Measurements from ENCODE around the gene GMPR2. TPM values are rescaled to one million over a fixed set of nuclear protein-coding genes. Genes with fewer than 3 reads are reported as not detected.

Gene GMPR2
- total and polyA plus RNA-seq, 2 of the 13 experiments (the other 11 are each of a cell fraction or from before 2014, with no cell fraction given) = 210 to 273 TPM

Small RNA genes lying within 50 kb of the gene (small RNA-seq; reads per million reads assigned to genes)
- gene AL136295.4 (ENCODE audit: insufficient read depth in 2 of 3, insufficient read length in 3 of 3, low read depth in 2 of 3, low replicate concordance in 1 of 3) (0 reads per million in 3 experiments), gene CHMP4A (ENCODE audit: insufficient read depth in 2 of 3, insufficient read length in 3 of 3, low read depth in 2 of 3, low replicate concordance in 1 of 3) (0 reads per million in 3 experiments), gene MDP1 (ENCODE audit: insufficient read depth in 2 of 3, insufficient read length in 3 of 3, low read depth in 2 of 3, low replicate concordance in 1 of 3) (0 reads per million in 3 experiments)

Other genes starting within 250 kb of the GMPR2 start
Only the 30 nearest of the 34 such genes appear.
- 0.13 and 0.27 TPM in 2 replicates for gene CARMIL3, start 180.9 kb upstream of the GMPR2 start, total RNA-seq (2016; rRNA removed; fragmentation: Illumina TruSeq; extraction: Trizol)
- gene CARMIL3, start 180.9 kb upstream of the GMPR2 start, polyA plus RNA-seq (2011; rRNA removed) = 0.55 and 0.85 TPM in 2 replicates
- gene CPNE6, start 161.4 kb upstream of the GMPR2 start, total RNA-seq (2016; rRNA removed; fragmentation: Illumina TruSeq; extraction: Trizol) = not detected in 2 replicates
- 0.03 TPM in 1 of 2 replicates, not detected in the other for gene CPNE6, start 161.4 kb upstream of the GMPR2 start, polyA plus RNA-seq (2011; rRNA removed)
- 118 and 129 TPM in 2 replicates for gene PCK2, start 138.6 kb upstream of the GMPR2 start, total RNA-seq (2016; rRNA removed; fragmentation: Illumina TruSeq; extraction: Trizol)
- 272 and 316 TPM in 2 replicates for gene PCK2, start 138.6 kb upstream of the GMPR2 start, polyA plus RNA-seq (2011; rRNA removed)
- gene DCAF11, start 118.2 kb upstream of the GMPR2 start, total RNA-seq (2016; rRNA removed; fragmentation: Illumina TruSeq; extraction: Trizol) = 257 and 342 TPM in 2 replicates
- gene DCAF11, start 118.2 kb upstream of the GMPR2 start, polyA plus RNA-seq (2011; rRNA removed) = 150 and 176 TPM in 2 replicates
- 4.7 and 5.2 TPM in 2 replicates for gene NRL, start 118.0 kb upstream of the GMPR2 start, total RNA-seq (2016; rRNA removed; fragmentation: Illumina TruSeq; extraction: Trizol)
- 2.5 and 3.4 TPM in 2 replicates for gene NRL, start 118.0 kb upstream of the GMPR2 start, polyA plus RNA-seq (2011; rRNA removed)
- gene FITM1, start 102.3 kb upstream of the GMPR2 start, total RNA-seq (2016; rRNA removed; fragmentation: Illumina TruSeq; extraction: Trizol) = 3.1 and 5.8 TPM in 2 replicates
- gene FITM1, start 102.3 kb upstream of the GMPR2 start, polyA plus RNA-seq (2011; rRNA removed) = 2.7 and 3.6 TPM in 2 replicates
- 608 and 713 TPM in 2 replicates for gene PSME1, start 96.7 kb upstream of the GMPR2 start, total RNA-seq (2016; rRNA removed; fragmentation: Illumina TruSeq; extraction: Trizol)
- gene PSME1, start 96.7 kb upstream of the GMPR2 start, polyA plus RNA-seq (2011; rRNA removed) = 144 and 159 TPM in 2 replicates
- 71.2 and 78.7 TPM in 2 replicates for gene EMC9, start 91.3 kb upstream of the GMPR2 start, total RNA-seq (2016; rRNA removed; fragmentation: Illumina TruSeq; extraction: Trizol)
- gene EMC9, start 91.3 kb upstream of the GMPR2 start, polyA plus RNA-seq (2011; rRNA removed) = 60.5 and 63.9 TPM in 2 replicates
- gene PSME2, start 86.3 kb upstream of the GMPR2 start, total RNA-seq (2016; rRNA removed; fragmentation: Illumina TruSeq; extraction: Trizol) = 716 and 834 TPM in 2 replicates
- gene PSME2, start 86.3 kb upstream of the GMPR2 start, polyA plus RNA-seq (2011; rRNA removed) = 332 and 362 TPM in 2 replicates
- 65.9 and 86.8 TPM in 2 replicates for gene RNF31, start 85.4 kb upstream of the GMPR2 start, total RNA-seq (2016; rRNA removed; fragmentation: Illumina TruSeq; extraction: Trizol)
- 48.2 and 59.0 TPM in 2 replicates for gene RNF31, start 85.4 kb upstream of the GMPR2 start, polyA plus RNA-seq (2011; rRNA removed)
- 13.8 and 14.9 TPM in 2 replicates for gene IRF9, start 71.7 kb upstream of the GMPR2 start, total RNA-seq (2016; rRNA removed; fragmentation: Illumina TruSeq; extraction: Trizol)
- 49.7 and 60.9 TPM in 2 replicates for gene IRF9, start 71.7 kb upstream of the GMPR2 start, polyA plus RNA-seq (2011; rRNA removed)
- 3.4 TPM in 1 of 2 replicates, not detected in the other for gene REC8, start 60.8 kb upstream of the GMPR2 start, total RNA-seq (2016; rRNA removed; fragmentation: Illumina TruSeq; extraction: Trizol)
- 14.7 and 17.3 TPM in 2 replicates for gene REC8, start 60.8 kb upstream of the GMPR2 start, polyA plus RNA-seq (2011; rRNA removed)
- 149 and 179 TPM in 2 replicates for gene IPO4, start 44.1 kb upstream of the GMPR2 start, total RNA-seq (2016; rRNA removed; fragmentation: Illumina TruSeq; extraction: Trizol)
- 37.4 and 39.0 TPM in 2 replicates for gene IPO4, start 44.1 kb upstream of the GMPR2 start, polyA plus RNA-seq (2011; rRNA removed)
- 56.4 and 110 TPM in 2 replicates for gene TM9SF1, start 37.5 kb upstream of the GMPR2 start, total RNA-seq (2016; rRNA removed; fragmentation: Illumina TruSeq; extraction: Trizol)
- 83.2 and 85.1 TPM in 2 replicates for gene TM9SF1, start 37.5 kb upstream of the GMPR2 start, polyA plus RNA-seq (2011; rRNA removed)
- 0.44 TPM in 1 of 2 replicates, not detected in the other for gene TSSK4, start 27.2 kb upstream of the GMPR2 start, total RNA-seq (2016; rRNA removed; fragmentation: Illumina TruSeq; extraction: Trizol)
- 0.08 and 0.14 TPM in 2 replicates for gene TSSK4, start 27.2 kb upstream of the GMPR2 start, polyA plus RNA-seq (2011; rRNA removed)
- 113 and 140 TPM in 2 replicates for gene CHMP4A, start 19.4 kb upstream of the GMPR2 start, total RNA-seq (2016; rRNA removed; fragmentation: Illumina TruSeq; extraction: Trizol)
- 80.8 and 83.6 TPM in 2 replicates for gene CHMP4A, start 19.4 kb upstream of the GMPR2 start, polyA plus RNA-seq (2011; rRNA removed)
- 48.7 and 66.0 TPM in 2 replicates for gene MDP1, start 16.9 kb upstream of the GMPR2 start, total RNA-seq (2016; rRNA removed; fragmentation: Illumina TruSeq; extraction: Trizol)
- 38.2 and 44.1 TPM in 2 replicates for gene MDP1, start 16.9 kb upstream of the GMPR2 start, polyA plus RNA-seq (2011; rRNA removed)
- 713 and 818 TPM in 2 replicates for gene NEDD8, start 562 bp upstream of the GMPR2 start, total RNA-seq (2016; rRNA removed; fragmentation: Illumina TruSeq; extraction: Trizol)
- 473 and 535 TPM in 2 replicates for gene NEDD8, start 562 bp upstream of the GMPR2 start, polyA plus RNA-seq (2011; rRNA removed)
- 73.5 and 73.7 TPM in 2 replicates for gene TINF2, start 9.7 kb downstream of the GMPR2 start, total RNA-seq (2016; rRNA removed; fragmentation: Illumina TruSeq; extraction: Trizol)
- 52.0 and 59.8 TPM in 2 replicates for gene TINF2, start 9.7 kb downstream of the GMPR2 start, polyA plus RNA-seq (2011; rRNA removed)
- 1.9 and 3.2 TPM in 2 replicates for gene TGM1, start 30.2 kb downstream of the GMPR2 start, total RNA-seq (2016; rRNA removed; fragmentation: Illumina TruSeq; extraction: Trizol)
- gene TGM1, start 30.2 kb downstream of the GMPR2 start, polyA plus RNA-seq (2011; rRNA removed) = 9.5 and 10.6 TPM in 2 replicates
- gene RABGGTA, start 38.7 kb downstream of the GMPR2 start, total RNA-seq (2016; rRNA removed; fragmentation: Illumina TruSeq; extraction: Trizol) = 31.2 and 57.9 TPM in 2 replicates
- gene RABGGTA, start 38.7 kb downstream of the GMPR2 start, polyA plus RNA-seq (2011; rRNA removed) = 90.8 and 111 TPM in 2 replicates
- gene DHRS1, start 66.9 kb downstream of the GMPR2 start, total RNA-seq (2016; rRNA removed; fragmentation: Illumina TruSeq; extraction: Trizol) = 46.3 and 60.8 TPM in 2 replicates
- gene DHRS1, start 66.9 kb downstream of the GMPR2 start, polyA plus RNA-seq (2011; rRNA removed) = 49.8 and 52.2 TPM in 2 replicates
- 61.6 and 64.5 TPM in 2 replicates for gene NOP9, start 66.9 kb downstream of the GMPR2 start, total RNA-seq (2016; rRNA removed; fragmentation: Illumina TruSeq; extraction: Trizol)
- 24.5 and 33.8 TPM in 2 replicates for gene NOP9, start 66.9 kb downstream of the GMPR2 start, polyA plus RNA-seq (2011; rRNA removed)
- gene CIDEB, start 75.0 kb downstream of the GMPR2 start, total RNA-seq (2016; rRNA removed; fragmentation: Illumina TruSeq; extraction: Trizol) = 22.4 and 35.8 TPM in 2 replicates
- gene CIDEB, start 75.0 kb downstream of the GMPR2 start, polyA plus RNA-seq (2011; rRNA removed) = 110 and 143 TPM in 2 replicates
- gene LTB4R2, start 77.2 kb downstream of the GMPR2 start, total RNA-seq (2016; rRNA removed; fragmentation: Illumina TruSeq; extraction: Trizol) = 1.4 and 6.9 TPM in 2 replicates
- gene LTB4R2, start 77.2 kb downstream of the GMPR2 start, polyA plus RNA-seq (2011; rRNA removed) = 3.9 and 6.1 TPM in 2 replicates
- gene LTB4R, start 78.6 kb downstream of the GMPR2 start, total RNA-seq (2016; rRNA removed; fragmentation: Illumina TruSeq; extraction: Trizol) = 1.00 and 3.2 TPM in 2 replicates
- gene LTB4R, start 78.6 kb downstream of the GMPR2 start, polyA plus RNA-seq (2011; rRNA removed) = 8.2 and 12.4 TPM in 2 replicates
- gene ADCY4, start 102.1 kb downstream of the GMPR2 start, total RNA-seq (2016; rRNA removed; fragmentation: Illumina TruSeq; extraction: Trizol) = not detected in 2 replicates
- 0.03 TPM in 1 of 2 replicates, not detected in the other for gene ADCY4, start 102.1 kb downstream of the GMPR2 start, polyA plus RNA-seq (2011; rRNA removed)
- gene RIPK3, start 107.1 kb downstream of the GMPR2 start, total RNA-seq (2016; rRNA removed; fragmentation: Illumina TruSeq; extraction: Trizol) = not detected in 2 replicates
- gene RIPK3, start 107.1 kb downstream of the GMPR2 start, polyA plus RNA-seq (2011; rRNA removed) = not detected in 2 replicates
- gene NFATC4, start 135.3 kb downstream of the GMPR2 start, total RNA-seq (2016; rRNA removed; fragmentation: Illumina TruSeq; extraction: Trizol) = 0.04 TPM in 1 of 2 replicates, not detected in the other
- gene NFATC4, start 135.3 kb downstream of the GMPR2 start, polyA plus RNA-seq (2011; rRNA removed) = 0.15 and 0.24 TPM in 2 replicates
- 1.1 and 1.3 TPM in 2 replicates for gene NYNRIN, start 166.1 kb downstream of the GMPR2 start, total RNA-seq (2016; rRNA removed; fragmentation: Illumina TruSeq; extraction: Trizol)
- 0.63 and 0.95 TPM in 2 replicates for gene NYNRIN, start 166.1 kb downstream of the GMPR2 start, polyA plus RNA-seq (2011; rRNA removed)